Effector memory CD4-positive, alpha-beta T cell (primary cell): ENCODE data around the gene FHAD1.
"Not testable (repeated sequence)": the region's sequence is repeated elsewhere in the genome, so short reads cannot be mapped to it uniquely, and the experiment has no call there.

ENCODE experiments used
- DNase-seq, 3 donors: peaks; one replicate each; pipeline ENCODE4 v3.0.0-alpha.2; 2020
- H3K27ac ChIP-seq: 2 replicates; pipeline ENCODE4 v1.7.0; 2013; ENCODE audit warnings: mild to moderate bottlenecking, low read length, moderate library complexity; ENCODE audit not compliant: insufficient read depth, poor library complexity, severe bottlenecking
- H3K27me3 ChIP-seq: replicated peaks from 2 replicates; pipeline ENCODE4 v1.7.0; 2013; ENCODE audit warnings: mild to moderate bottlenecking, low read length; ENCODE audit not compliant: insufficient read depth, control insufficient read depth, poor library complexity, severe bottlenecking
- H3K36me3 ChIP-seq: 2 replicates; pipeline ENCODE4 v1.7.0; 2013; ENCODE audit warnings: mild to moderate bottlenecking, low read length, moderate library complexity; ENCODE audit not compliant: control insufficient read depth, insufficient read depth
- H3K4me1 ChIP-seq: 2 replicates; pipeline ENCODE4 v1.7.0; 2013; ENCODE audit warnings: low read length, mild to moderate bottlenecking; ENCODE audit not compliant: control insufficient read depth, insufficient read depth, poor library complexity, severe bottlenecking
- H3K4me3 ChIP-seq: 2 replicates; pipeline ENCODE4 v1.7.0; 2013; ENCODE audit warnings: low read length, low read depth, mild to moderate bottlenecking; ENCODE audit not compliant: insufficient read depth, poor library complexity, severe bottlenecking
- H3K9me3 ChIP-seq: 2 replicates; pipeline ENCODE4 v1.7.0; 2013; ENCODE audit warnings: mild to moderate bottlenecking, low read length, moderate library complexity; ENCODE audit not compliant: control insufficient read depth

Gene FHAD1

GRCh38 chr1:15423355-15424077 is 176.5 kb downstream of the FHAD1 start:
- H3K27ac ChIP-seq: no peak overlapping the region
- no peak for DNase-seq
- no peak overlapping the region for H3K4me3 ChIP-seq
- H3K27me3 ChIP-seq: no peaks in the 10 kb centered on the region
- H3K4me1 ChIP-seq: peaks cover 2% of the 10 kb centered on the region
- H3K36me3 ChIP-seq: peaks cover 40% of the 10 kb centered on the region
- H3K9me3 ChIP-seq: no peaks in the 10 kb centered on the region

- H3K4me3 ChIP-seq: no peak overlapping the region
- DNase-seq: no peak
- no peaks in the 10 kb centered on the region for H3K4me1 ChIP-seq
- H3K27ac ChIP-seq: peak overlapping the region; percentile 4
- peaks cover 47% of the 10 kb centered on the region for H3K36me3 ChIP-seq
- no peaks in the 10 kb centered on the region for H3K9me3 ChIP-seq
- no peaks in the 10 kb centered on the region for H3K27me3 ChIP-seq
These were observed 177.2 kb downstream of the FHAD1 start for GRCh38 chr1:15424146-15424667.

GRCh38 chr1:15424981-15425380 is 178.0 kb downstream of the FHAD1 start:
- no peak overlapping the region for H3K4me3 ChIP-seq
- no peak for DNase-seq
- H3K9me3 ChIP-seq: no peaks in the 10 kb centered on the region
- peaks cover 52% of the 10 kb centered on the region for H3K36me3 ChIP-seq
- H3K4me1 ChIP-seq: no peaks in the 10 kb centered on the region
- H3K27ac ChIP-seq: peak overlapping the region; percentile 4
- H3K27me3 ChIP-seq: no peaks in the 10 kb centered on the region

- no peak overlapping the region for H3K4me3 ChIP-seq
- DNase-seq: no peak
- H3K9me3 ChIP-seq: no peaks in the 10 kb centered on the region
- no peak overlapping the region for H3K27ac ChIP-seq
- H3K27me3 ChIP-seq: no peaks in the 10 kb centered on the region
- H3K4me1 ChIP-seq: no peaks in the 10 kb centered on the region
- H3K36me3 ChIP-seq: peaks cover 52% of the 10 kb centered on the region
These were observed 178.5 kb downstream of the FHAD1 start for GRCh38 chr1:15425521-15425920.

GRCh38 chr1:15425958-15426357 is 178.9 kb downstream of the FHAD1 start:
- H3K36me3 ChIP-seq: peaks cover 49% of the 10 kb centered on the region
- no peaks in the 10 kb centered on the region for H3K9me3 ChIP-seq
- no peaks in the 10 kb centered on the region for H3K4me1 ChIP-seq
- H3K27me3 ChIP-seq: no peaks in the 10 kb centered on the region
- no peak for DNase-seq
- no peak overlapping the region for H3K27ac ChIP-seq
- no peak overlapping the region for H3K4me3 ChIP-seq

GRCh38 chr1:15426492-15427279 is 179.7 kb downstream of the FHAD1 start:
- Histone ChIP-seq H3K27me3 (no peaks in the 10 kb centered on the region), H3K9me3 (no peaks in the 10 kb centered on the region), H3K4me1 (no peaks in the 10 kb centered on the region), H3K27ac (no peak overlapping the region), H3K4me3 (no peak overlapping the region), H3K36me3 (peaks cover 44% of the 10 kb centered on the region)
- no peak for DNase-seq

- no peak overlapping the region for H3K27ac ChIP-seq
- DNase-seq: no peak
- no peaks in the 10 kb centered on the region for H3K9me3 ChIP-seq
- peaks cover 44% of the 10 kb centered on the region for H3K36me3 ChIP-seq
- H3K4me3 ChIP-seq: no peak overlapping the region
- no peaks in the 10 kb centered on the region for H3K4me1 ChIP-seq
- H3K27me3 ChIP-seq: no peaks in the 10 kb centered on the region
These were observed 180.2 kb downstream of the FHAD1 start for GRCh38 chr1:15427280-15427666.

GRCh38 chr1:15428252-15428651 is 181.2 kb downstream of the FHAD1 start:
- H3K36me3 ChIP-seq: peaks cover 44% of the 10 kb centered on the region
- not testable (repeated sequence) for H3K27ac ChIP-seq, H3K4me1 ChIP-seq, H3K4me3 ChIP-seq, H3K9me3 ChIP-seq, DNase-seq, H3K27me3 ChIP-seq

- Histone ChIP-seq H3K27ac (no peak overlapping the region), H3K4me1 (no peaks in the 10 kb centered on the region), H3K36me3 (peaks cover 44% of the 10 kb centered on the region), H3K4me3 (no peak overlapping the region), H3K9me3 (no peaks in the 10 kb centered on the region), H3K27me3 (no peaks in the 10 kb centered on the region)
- DNase-seq: no peak
These were observed 181.9 kb downstream of the FHAD1 start for GRCh38 chr1:15428815-15429435.

GRCh38 chr1:15429701-15430149 is 182.7 kb downstream of the FHAD1 start:
- Histone ChIP-seq H3K27me3 (no peaks in the 10 kb centered on the region), H3K4me3 (no peak overlapping the region), H3K27ac (no peak overlapping the region), H3K36me3 (peaks cover 37% of the 10 kb centered on the region), H3K9me3 (no peaks in the 10 kb centered on the region), H3K4me1 (no peaks in the 10 kb centered on the region)
- DNase-seq: no peak
